Ovary (tissue), 9 donors: ENCODE measurements around the gene PSTPIP2. TPM values are rescaled to one million over a fixed set of nuclear protein-coding genes. Genes with fewer than 3 reads are reported as not detected.

Source experiments
- DNase-seq, 5 donors: peaks; one replicate each; pipeline ENCODE4 v3.0.0-alpha.2; 2019 to 2020
- H3K27ac ChIP-seq, 2 donors: fragments of 200-600 bp; one replicate each; pipeline versions ENCODE4 v1.5.1 to v1.8.0; 2019 to 2022
- H3K27me3 ChIP-seq: fragments of 200-600 bp; one replicate; pipeline ENCODE4 v1.8.0; 2022
- H3K36me3 ChIP-seq: fragments of 200-600 bp; sonication (generic); one replicate; pipeline ENCODE4 v1.5.1; 2019
- H3K4me1 ChIP-seq: one replicate; pipeline ENCODE4 v1.8.1; 2013; ENCODE audit warnings: mild to moderate bottlenecking, moderate library complexity; ENCODE audit not compliant: insufficient read depth
- H3K4me3 ChIP-seq: fragments of 200-600 bp; sonication (generic); one replicate; pipeline ENCODE4 v1.5.1; 2017
- H3K9me3 ChIP-seq, 2 donors: fragments of 200-600 bp in 1 of 2; sonication (generic) in 1 of 2; one replicate each; pipeline versions ENCODE4 v1.5.1 to v1.8.1; 2013 to 2019; ENCODE audit warnings: mild to moderate bottlenecking in 1 of 2, moderate library complexity in 1 of 2
- CTCF ChIP-seq, 3 donors: fragments of 450-650 bp in 2 of 3; fragments of 200-600 bp in 1 of 3; IDR thresholded peaks; one replicate each; pipeline versions ENCODE4 v1.5.1 to v1.8.0; 2016 to 2022; ENCODE audit warnings: antibody characterized with exemption in 3 of 3, mild to moderate bottlenecking in 1 of 3
- EP300 ChIP-seq: sonication (generic); formaldehyde crosslinking; IDR thresholded peaks from one replicate; pipeline ENCODE4 v1.6.1; 2017; ENCODE audit warnings: antibody characterized with exemption
- POLR2A ChIP-seq: fragments of 450-650 bp; IDR thresholded peaks from one replicate; pipeline ENCODE4 v1.6.1; 2017; ENCODE audit warnings: antibody characterized with exemption, mild to moderate bottlenecking, moderate library complexity
- WGBS, 3 donors: extraction: QIAGEN DNeasy Blood & Tissue Kit in 1 of 3; methylation state at CpG; one replicate each; pipeline versions ENCODE4 v1.1.5 to v1.1.7; 2013 to 2017; 5-methylcytosine and 5-hydroxymethylcytosine counted together
- intact Hi-C, 4 donors: fragments of 100-400 bp; cut with DNase I; formaldehyde crosslinking; loops; one replicate each; pipeline versions ENCODE4 v1.11.0 to v1.15.1; 2022 to 2023
- polyA plus RNA-seq, 2 donors: library from polyadenylated mRNA; stranded (reverse); fragments of 200-250 nt in 1 of 2; fragments of 350-450 nt in 1 of 2; fragmentation: Illumina TruSeq in 1 of 2; extraction: RNeasy Lipid Tissue Mini Kit (QIAGEN cat#74804) in 1 of 2; gene quantifications; one replicate each; pipeline ENCODE4 v1.2.3, GENCODE V29; 2013 to 2014
- total RNA-seq, 7 donors: library from RNA; depleted of rRNA in 2 of 7; stranded (reverse); fragments of >200 nt in 2 of 7; fragmentation: NEBNext Ultra II Directional in 3 of 7; extraction: Animal tissue kit (Norgen Biotek cat#: 25700) in 3 of 7; gene quantifications; one replicate each; pipeline versions ENCODE4 v1.1.0 to v1.2.4, GENCODE V29; 2016 to 2023
- donor health status: DM: no; HTN: no; CAD: no; lungs with moderate emphysema.
- donor health status: DM: no; HTN: no; CAD: no.
- donor health status: Bipolar disorder and iron deficiency.
- donor health status: DM: yes; HTN: yes; CAD: no.
- donor health status: DM: no; HTN: no; CAD: no.
- donor health status: DM: yes; HTN: yes; CAD: no.

PSTPIP2 gene
- total and polyA plus RNA-seq, 9 donors: 3.0 to 22.3 (median 5.3) TPM

- Histone ChIP-seq H3K27me3 (no peaks in the 10 kb centered on the region), H3K4me3 (no peak overlapping the region), H3K36me3 (no peaks in the 10 kb centered on the region), H3K27ac (no peak overlapping the region), H3K9me3 (no peaks in the 10 kb centered on the region), H3K4me1 (no peaks in the 10 kb centered on the region)
- TF ChIP-seq EP300: no peak
- no peak for TF ChIP-seq POLR2A
- TF ChIP-seq CTCF (IDR thresholded peaks at IDR 0.05): no peak
- intact Hi-C loops: no loop called here
- no peak for DNase-seq
- WGBS, 3 donors: 93 to 100% (median 98%) methylated on average over 1 of the region's 1 CpG
Measured at GRCh38 chr18:46002934-46003333, 69.1 kb downstream of the PSTPIP2 start.

GRCh38 chr18:46001892-46002291 is 70.2 kb downstream of the PSTPIP2 start:
- intact Hi-C loops: no loop called here
- H3K27ac ChIP-seq: no peak overlapping the region
- H3K4me3 ChIP-seq: no peak overlapping the region
- H3K27me3 ChIP-seq: no peaks in the 10 kb centered on the region
- no peak for TF ChIP-seq EP300
- WGBS, 3 donors: 93 to 96% (median 94%) methylated on average over 2 of the region's 2 CpGs
- no peaks in the 10 kb centered on the region for H3K36me3 ChIP-seq
- no peak for DNase-seq
- no peaks in the 10 kb centered on the region for H3K9me3 ChIP-seq
- no peaks in the 10 kb centered on the region for H3K4me1 ChIP-seq

- Histone ChIP-seq H3K4me1 (no peaks in the 10 kb centered on the region), H3K27ac (no peak overlapping the region), H3K9me3 (no peaks in the 10 kb centered on the region), H3K36me3 (no peaks in the 10 kb centered on the region), H3K4me3 (no peak overlapping the region), H3K27me3 (no peaks in the 10 kb centered on the region)
- 75 to 81% (median 80%) methylated on average over 1 of the region's 1 CpG for WGBS, 3 donors
- TF ChIP-seq CTCF (IDR thresholded peaks at IDR 0.05) (no peak), EP300 (no peak), POLR2A (no peak)
- no peak for DNase-seq
- intact Hi-C loops: no loop called here
Measured at GRCh38 chr18:46001074-46001473, 71.0 kb downstream of the PSTPIP2 start.

- no peaks in the 10 kb centered on the region for H3K36me3 ChIP-seq
- no peak overlapping the region for H3K27ac ChIP-seq
- WGBS, 3 donors: 82% methylated on average over 3 of the region's 3 CpGs
- TF ChIP-seq CTCF (IDR thresholded peaks at IDR 0.05) (no peak), EP300 (no peak), POLR2A (no peak)
- intact Hi-C loops: no loop called here
- H3K27me3 ChIP-seq: no peaks in the 10 kb centered on the region
- no peak overlapping the region for H3K4me3 ChIP-seq
- H3K4me1 ChIP-seq: no peaks in the 10 kb centered on the region
- no peak for DNase-seq
- no peaks in the 10 kb centered on the region for H3K9me3 ChIP-seq
Measured at GRCh38 chr18:45999536-45999935, 72.5 kb downstream of the PSTPIP2 start.

- DNase-seq: no peak
- Histone ChIP-seq H3K36me3 (no peaks in the 10 kb centered on the region), H3K9me3 (no peaks in the 10 kb centered on the region), H3K4me3 (no peak overlapping the region), H3K27me3 (no peaks in the 10 kb centered on the region), H3K4me1 (no peaks in the 10 kb centered on the region), H3K27ac (no peak overlapping the region)
- TF ChIP-seq CTCF (IDR thresholded peaks at IDR 0.05): no peak
- no peak for TF ChIP-seq EP300
- no peak for TF ChIP-seq POLR2A
- 64 to 66% (median 64%) methylated on average over 3 of the region's 3 CpGs for WGBS, 3 donors
- intact Hi-C loops: no loop called here
Measured at GRCh38 chr18:45998244-45998643, 73.8 kb downstream of the PSTPIP2 start.
